HG02571 (cell line): ENCODE data around the gene ALX4.

ENCODE experiments used
- ATAC-seq: cut with Tn5 transposase; IDR thresholded peaks from one replicate; pipeline ENCODE4 v1.9.1; 2021; ENCODE audit warnings: mild to moderate bottlenecking, moderate library complexity; ENCODE audit not compliant: unreplicated experiment

Gene ALX4

DNA sequence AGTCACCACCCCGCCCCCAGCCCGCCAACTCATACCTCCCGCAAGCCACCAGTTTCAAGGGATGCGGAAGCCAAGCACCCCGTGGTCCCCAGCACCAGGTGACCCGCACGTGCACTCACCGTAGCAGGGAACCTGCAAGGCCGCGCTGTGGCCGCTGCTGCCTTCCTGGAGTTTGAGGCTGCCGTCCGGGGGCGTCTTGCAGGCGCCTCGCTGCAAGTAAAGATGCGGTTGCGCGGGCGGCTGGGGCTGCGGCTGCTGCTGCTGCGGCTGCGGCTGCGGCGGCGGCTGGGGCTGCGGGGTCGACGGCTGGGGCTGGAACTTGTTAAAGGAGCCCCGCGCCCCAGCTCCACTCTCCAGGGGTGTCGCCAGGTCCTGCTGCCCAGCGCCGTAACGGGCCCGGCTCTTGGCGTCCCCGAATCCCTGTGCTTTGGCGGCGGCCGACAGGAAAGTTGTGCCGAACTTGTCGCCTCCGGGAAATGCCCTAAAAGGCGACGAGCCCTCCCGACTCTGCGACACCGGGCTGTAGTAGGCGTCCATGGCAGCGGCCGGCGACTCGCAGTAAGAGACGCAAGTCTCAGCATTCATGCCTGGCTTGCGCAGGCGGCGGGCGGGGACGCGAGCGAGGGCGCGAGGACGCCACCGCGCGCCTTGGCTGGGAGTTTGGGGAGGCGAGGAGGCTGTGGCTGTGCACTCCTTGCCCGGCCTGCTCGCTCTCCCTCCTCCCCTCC, at the start of gene ALX4:
TSS of gene ALX4 (minus strand) at position 662 of the 728 bp plus-strand sequence. CDS start at position 585, 77 bp downstream.
- no peak for ATAC-seq

DNA sequence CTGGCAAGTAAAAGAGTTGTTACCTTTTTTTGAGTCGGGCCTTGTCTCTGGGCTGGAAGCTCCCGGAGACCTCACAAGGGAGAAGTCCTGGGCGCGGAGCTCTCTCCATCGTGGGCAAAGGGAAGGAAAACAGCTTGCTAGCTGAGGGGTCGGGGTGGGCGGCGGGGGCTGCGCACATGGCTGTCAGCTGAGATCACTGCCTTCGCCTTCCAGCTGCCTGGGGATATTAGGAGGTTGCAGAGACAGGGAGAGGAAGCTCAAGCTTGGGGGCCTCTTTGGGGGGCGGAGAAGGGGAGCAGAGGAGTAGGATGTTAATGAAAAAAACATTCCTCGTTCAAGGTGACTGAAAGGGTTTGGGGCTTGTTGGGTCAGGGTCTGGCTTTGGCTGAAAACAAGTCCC, 49.2 kb upstream of the ALX4 start:
- no peak for ATAC-seq

GRCh38 chr11:44358713-44359112, 48.8 kb upstream of the ALX4 start:
- no peak for ATAC-seq

DNA sequence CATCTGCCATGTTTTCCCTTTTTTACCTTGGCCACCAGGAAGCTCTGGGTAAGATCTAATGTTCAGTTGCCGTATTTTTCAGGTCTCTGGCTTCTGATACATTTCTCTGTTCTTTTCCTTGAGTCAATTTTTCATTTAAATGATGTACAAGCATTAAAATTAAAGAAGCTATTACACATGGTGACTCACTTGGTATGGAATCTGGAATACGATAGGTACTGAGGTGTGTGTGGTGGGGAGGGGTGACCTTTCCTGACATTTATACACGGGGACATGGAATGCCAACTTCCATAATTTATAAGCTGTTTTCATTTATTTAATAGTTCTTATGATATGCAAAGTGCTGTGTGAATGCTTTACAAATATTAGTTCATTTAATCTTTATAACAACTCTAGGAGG, 47.8 kb upstream of the ALX4 start:
- no peak for ATAC-seq

DNA sequence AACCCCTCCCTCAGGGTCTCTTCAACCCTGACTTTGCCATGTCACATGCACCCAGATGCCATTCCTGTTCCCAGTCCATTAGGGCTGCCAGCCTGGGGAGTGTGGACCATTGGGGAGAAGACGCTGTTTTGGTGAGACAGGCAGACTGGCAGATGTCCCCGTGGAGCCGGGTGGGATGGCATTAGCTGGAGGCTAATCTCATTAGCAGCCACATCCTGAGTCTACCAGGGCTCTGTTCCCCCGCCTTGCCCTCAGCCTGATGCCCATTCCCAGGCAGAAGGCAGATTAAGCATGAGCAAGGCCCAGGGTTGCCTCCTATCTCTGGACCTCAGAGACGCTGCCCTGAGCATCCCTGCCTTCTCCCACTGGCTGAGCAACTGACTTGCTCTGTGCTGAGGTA, 46.4 kb upstream of the ALX4 start:
- ATAC-seq: no peak

- no peak for ATAC-seq
These were observed 42.1 kb upstream of the ALX4 start for GRCh38 chr11:44351898-44352498.

- ATAC-seq: no peak
These were observed 41.2 kb upstream of the ALX4 start for GRCh38 chr11:44351006-44351660.

DNA sequence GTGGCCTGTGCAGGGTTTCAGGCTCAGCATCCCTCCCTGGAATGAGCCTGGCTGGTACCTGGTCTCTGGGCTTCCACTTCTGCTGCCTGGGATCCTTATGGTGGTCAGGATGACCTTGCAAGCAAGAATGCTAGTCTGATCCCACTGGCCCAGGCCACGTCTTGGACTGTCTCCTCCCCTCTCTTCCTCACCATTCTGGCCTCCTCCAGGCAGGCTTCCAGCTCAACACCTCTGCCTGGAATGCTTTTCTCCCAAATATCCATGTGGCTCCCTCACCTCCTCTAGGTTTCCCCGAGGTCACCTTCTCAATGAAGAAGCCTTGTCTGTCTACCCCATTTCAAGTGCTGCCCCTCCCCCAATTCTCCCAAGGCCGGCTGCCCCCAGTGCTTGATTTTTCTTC, 39.4 kb upstream of the ALX4 start:
- ATAC-seq: no peak

DNA sequence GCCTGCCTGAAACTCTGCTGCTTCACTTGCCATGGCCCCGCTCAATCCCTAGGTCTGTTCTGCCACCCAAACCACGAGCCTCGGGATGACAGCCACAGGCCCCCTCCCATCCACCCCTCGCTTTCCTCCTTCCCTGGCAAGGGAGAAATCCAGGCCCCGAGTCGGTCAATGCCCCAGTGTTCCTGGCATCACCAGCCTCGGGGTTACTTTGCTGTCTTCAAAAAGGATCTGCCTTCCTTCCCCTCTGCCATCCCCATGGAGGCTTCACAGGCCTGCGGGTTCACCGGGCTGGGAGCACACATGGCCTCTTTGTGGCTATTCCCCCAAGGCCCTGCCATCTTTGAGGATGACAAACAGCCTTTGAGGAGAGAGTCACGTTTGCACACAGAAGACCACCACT, 38.8 kb upstream of the ALX4 start:
- ATAC-seq: no peak

GRCh38 chr11:44348114-44348513, 38.2 kb upstream of the ALX4 start:
- no peak for ATAC-seq

DNA sequence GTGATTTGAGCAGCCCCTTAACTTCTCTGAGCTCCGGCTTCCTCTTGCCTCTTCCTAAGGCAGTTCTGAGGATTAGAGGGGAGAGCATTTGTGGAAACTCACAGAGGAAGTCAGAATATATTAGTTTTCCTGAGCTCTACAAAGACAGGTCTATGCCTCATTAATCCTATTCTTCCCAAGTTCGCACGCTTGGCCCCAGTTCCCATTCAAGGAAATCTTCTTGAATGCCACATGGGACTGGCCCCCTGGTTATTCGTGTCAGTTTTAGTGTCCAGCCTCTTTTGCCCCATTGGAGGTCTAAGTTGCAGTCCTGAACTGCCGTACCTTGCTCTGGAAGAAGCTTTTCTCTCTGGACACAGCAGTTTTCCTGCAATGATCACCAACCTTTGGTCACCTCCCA, 37.6 kb upstream of the ALX4 start:
- ATAC-seq: no peak

GRCh38 chr11:44346983-44347382, 37.0 kb upstream of the ALX4 start:
- ATAC-seq: no peak

DNA sequence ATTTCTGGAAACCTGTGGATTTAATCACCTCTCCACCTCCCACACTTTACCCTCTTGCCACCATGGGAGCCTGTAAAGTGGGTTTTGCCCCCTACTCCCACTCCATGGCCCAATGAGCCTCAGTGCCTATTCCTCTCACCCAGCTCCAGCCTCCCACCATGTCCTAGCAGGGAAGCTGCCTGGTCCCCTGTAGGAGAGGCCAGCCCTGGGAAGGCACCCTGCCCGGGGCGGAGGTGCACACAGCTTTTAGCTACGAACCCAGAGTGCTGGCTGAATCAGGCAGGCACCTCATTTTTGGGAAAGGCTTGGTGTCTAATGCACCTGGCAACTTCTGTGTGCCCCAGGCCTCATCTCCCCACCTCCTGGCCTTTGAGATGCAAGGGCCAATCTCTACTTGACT, 35.8 kb upstream of the ALX4 start:
- ATAC-seq: no peak

GRCh38 chr11:44344921-44345320, 35.0 kb upstream of the ALX4 start:
- no peak for ATAC-seq

GRCh38 chr11:44344423-44344820, 34.5 kb upstream of the ALX4 start:
- ATAC-seq: no peak

DNA sequence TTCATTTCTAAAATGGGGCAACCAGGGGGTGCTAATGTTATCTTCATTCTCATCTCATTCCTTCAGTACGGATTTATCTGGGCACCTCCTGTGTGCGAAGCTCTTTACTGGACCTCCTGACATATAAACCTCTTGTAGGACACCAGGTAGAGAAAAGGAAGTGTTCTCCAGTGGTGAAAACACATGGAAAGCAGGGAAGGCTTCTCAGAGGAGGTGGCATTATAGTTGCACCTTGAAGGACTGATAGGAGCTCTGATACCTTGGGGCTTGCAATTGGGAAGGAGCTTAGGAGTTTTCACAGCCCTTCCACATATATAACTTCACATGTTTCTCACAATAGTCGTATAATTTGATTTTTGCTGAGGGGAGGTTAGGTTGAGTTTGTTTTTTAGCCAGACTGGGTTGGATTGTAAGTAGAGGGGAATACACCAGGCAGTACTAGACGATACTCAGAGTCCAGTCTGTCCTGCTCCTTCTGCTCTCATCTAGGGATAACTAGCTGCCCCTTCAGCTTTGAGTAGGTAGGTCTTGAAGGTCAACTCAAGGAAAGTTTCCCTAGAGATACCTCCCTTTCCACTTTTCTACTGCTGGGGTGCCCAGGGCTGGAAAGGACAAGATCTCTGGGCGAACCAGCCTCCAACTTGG, 34.0 kb upstream of the ALX4 start:
- ATAC-seq: no peak

DNA sequence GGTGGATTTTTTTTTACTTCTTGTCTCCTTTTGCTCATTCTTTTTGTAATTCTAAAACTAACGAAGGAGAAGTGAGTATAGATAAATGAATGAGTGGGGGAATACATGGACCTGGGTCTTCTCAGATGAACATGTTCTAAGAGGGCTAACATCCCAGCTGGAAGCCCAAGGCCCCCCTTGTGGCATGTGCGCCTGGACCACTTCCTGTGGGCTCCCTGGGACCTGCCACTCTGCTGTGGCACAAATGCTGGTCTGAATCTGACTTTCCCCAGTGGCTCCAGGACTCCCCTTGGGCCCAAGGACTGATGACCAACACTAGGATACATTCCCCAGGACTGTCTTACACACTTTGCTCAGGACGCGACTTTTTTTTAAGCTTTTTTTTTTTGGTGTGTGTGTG, 32.7 kb upstream of the ALX4 start:
- no peak for ATAC-seq

DNA sequence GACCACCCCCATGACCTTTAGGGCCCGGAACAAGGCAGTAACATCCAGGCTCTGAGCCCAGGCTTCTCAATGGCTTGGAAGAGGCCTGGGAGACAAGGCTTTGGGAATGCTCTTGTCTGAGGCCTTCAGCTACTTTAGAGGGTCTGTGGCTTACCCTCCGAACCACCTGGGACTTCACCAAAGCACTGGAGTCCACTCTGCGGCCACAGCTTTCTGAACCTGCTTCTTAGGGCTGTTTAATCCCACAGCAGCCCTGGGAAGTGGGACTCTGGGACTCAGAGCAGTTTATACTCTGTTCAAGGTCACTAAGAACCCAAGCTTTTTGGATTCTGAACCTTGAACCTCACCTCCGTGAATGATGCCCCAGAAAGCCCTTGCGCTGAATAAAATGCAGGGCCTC, 30.7 kb upstream of the ALX4 start:
- ATAC-seq: no peak

GRCh38 chr11:44339530-44339883, 29.6 kb upstream of the ALX4 start:
- ATAC-seq: no peak

GRCh38 chr11:44338698-44339529, 29.0 kb upstream of the ALX4 start:
- ATAC-seq: no peak

DNA sequence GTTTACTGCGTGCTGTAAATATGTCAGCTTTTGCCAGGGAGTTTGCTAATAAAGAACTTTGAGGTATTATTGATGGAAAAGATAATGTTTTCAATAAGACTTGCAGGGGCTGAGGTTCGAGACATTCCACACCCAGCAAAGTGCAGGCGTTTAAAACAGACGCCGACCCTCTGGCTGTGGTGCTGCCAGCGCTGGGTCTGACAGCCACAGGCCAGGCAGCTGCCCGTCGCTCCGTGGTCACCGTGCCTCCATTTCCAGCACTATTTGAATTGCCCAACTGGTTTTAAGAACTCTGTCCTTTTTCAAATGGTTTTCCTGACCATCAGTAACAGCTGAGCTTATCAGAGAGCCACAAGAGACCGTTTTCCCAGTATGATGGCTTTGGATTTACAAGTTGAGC, 28.1 kb upstream of the ALX4 start:
- no peak for ATAC-seq
